HT1080 (cell line): ENCODE results near the gene ACSL1. TPM values are rescaled to one million over a fixed set of nuclear protein-coding genes. Genes with fewer than 3 reads are reported as not detected.
"Not testable (repeated sequence)": the region's sequence is repeated elsewhere in the genome, so short reads cannot be mapped to it uniquely, and the experiment has no call there.

Source experiments
- DNase-seq: peaks from one replicate; pipeline ENCODE4 v3.0.0-alpha.2; 2015; ENCODE audit warnings: low read depth
- total RNA-seq: library from RNA; depleted of rRNA; stranded (reverse); fragments of >200 nt; shearing (Covaris generic); gene quantifications from 2 replicates; pipeline ENCODE4 v1.2.3, GENCODE V29; 2014

ACSL1 gene
- total RNA-seq, 1 experiment from 2014 or later: 6.6 TPM

GRCh38 chr4:184792950-184793555 lies 32.7 kb downstream of the ACSL1 start:
- DNase-seq: peak; percentile 99

GRCh38 chr4:184792334-184792733 lies 33.4 kb downstream of the ACSL1 start:
- peak; percentile 19 for DNase-seq

DNA sequence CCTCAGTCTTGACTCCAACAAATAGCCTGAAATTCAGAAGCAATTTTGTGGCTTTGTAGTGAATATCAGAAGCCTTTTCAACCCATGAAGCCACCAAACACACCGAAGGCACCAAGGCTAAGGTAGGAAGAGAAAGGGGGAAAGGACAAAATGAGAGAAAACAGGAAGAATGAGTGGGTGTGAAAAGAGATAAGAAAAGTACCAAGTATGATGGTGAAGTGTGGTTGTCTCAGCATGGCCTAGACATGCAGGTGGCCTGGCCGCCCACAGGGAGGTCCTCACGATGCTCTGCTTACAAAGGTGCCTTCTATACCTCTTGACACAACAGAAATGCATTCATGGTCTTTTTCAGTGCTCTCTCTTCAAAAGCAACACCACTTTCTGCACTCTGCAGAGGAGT lies 34.9 kb downstream of the ACSL1 start:
- no peak for DNase-seq

- no peak for DNase-seq
Observed at GRCh38 chr4:184787766-184788503, 37.8 kb downstream of the ACSL1 start.

DNA sequence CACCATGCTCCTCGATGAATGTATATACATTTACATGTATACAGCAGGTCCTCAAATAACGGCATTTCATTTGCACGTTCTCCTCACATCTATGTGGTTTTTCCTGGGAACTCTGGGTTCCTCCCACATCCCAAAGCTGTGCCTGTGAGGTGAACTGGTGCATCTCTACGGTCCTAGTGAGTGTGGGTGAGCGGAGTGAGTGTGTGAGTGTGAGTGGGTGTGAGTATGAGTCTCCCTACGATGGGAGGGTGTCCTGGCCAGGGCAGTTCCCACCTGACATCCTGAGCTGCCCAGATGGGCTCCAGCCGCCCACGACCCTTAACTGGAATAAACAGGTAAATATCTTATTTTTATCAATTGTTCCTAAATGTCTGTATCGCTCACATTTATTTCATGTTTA lies 40.0 kb downstream of the ACSL1 start:
- no peak for DNase-seq

GRCh38 chr4:184784628-184785257 lies 41.0 kb downstream of the ACSL1 start:
- DNase-seq: no peak

GRCh38 chr4:184782731-184783373 lies 42.9 kb downstream of the ACSL1 start:
- no peak for DNase-seq

- not testable (repeated sequence) for DNase-seq
Observed at GRCh38 chr4:184779160-184779559, 46.6 kb downstream of the ACSL1 start.

DNA sequence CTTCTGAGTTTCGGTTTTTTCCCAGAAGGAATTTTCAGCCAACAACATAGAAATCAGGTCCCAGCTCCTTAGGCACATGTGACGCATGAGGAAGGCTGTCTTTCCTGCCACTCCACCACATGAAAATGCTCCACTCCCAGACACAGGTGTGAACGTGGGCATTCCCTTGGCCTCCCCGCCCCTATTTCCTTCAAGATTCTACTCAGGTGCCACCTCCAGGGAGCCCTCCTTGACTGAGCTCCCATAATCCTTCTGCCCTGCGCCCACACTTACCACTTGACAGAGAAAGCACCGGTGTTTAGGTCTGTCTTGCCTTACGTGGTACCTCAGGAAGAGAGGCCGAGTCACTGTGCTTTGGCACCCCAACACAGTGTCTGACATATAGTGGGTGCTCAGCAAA lies 47.4 kb downstream of the ACSL1 start:
- DNase-seq: no peak

GRCh38 chr4:184776821-184777220 lies 48.9 kb downstream of the ACSL1 start:
- DNase-seq: no peak

DNA sequence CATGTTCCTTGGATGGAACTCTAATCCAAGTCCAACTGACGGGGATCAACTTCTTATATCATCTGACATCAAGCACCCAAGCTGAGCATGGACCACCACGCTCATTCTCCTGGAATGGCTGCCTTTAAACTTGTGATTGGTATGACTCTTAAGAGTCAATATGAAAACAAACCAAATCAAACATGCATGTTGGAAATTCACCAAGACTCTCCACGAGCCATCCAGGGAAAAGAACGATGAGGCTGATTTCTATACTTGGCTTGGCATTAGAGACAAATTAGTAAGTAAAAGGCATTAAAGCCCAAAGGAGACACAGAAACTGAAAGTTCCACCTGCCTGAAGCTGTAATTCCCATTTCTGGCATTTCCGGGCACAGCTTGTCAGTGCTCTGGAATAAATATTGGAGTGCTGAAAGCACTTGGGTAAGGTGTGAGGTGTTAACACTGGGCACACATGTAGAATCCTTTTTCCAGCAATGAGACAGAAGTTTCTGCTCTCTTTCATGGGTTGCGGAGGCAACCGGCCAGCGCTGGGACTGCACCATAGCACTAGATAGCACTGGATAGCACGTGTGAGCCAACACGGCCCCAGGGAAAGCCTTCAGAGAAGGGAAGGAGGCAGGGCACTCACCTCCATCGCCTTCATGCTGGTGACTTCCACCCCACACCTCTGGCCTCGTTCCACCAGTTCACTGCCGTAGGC lies 49.8 kb downstream of the ACSL1 start:
- no peak for DNase-seq

- DNase-seq: no peak
Observed at GRCh38 chr4:184774152-184774551, 51.6 kb downstream of the ACSL1 start.

DNA sequence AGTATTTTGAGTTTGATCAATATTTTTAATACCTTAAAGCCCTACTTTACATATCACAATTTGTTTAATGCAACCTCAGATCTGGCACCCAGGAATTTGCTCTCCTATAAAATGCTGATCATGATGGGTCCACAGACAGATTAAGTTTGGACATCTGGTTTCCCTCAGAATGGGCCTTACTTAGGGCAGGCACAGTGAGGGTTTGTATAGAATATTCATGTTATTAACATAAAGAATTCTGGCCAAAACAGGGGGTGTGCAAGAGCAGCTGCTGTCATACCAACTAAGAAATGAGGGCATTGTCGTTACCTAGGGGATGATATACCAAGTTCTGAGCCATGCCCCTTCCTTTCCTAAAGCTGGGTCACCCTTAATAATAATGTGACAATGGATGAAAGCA lies 54.4 kb downstream of the ACSL1 start:
- no peak for DNase-seq

DNA sequence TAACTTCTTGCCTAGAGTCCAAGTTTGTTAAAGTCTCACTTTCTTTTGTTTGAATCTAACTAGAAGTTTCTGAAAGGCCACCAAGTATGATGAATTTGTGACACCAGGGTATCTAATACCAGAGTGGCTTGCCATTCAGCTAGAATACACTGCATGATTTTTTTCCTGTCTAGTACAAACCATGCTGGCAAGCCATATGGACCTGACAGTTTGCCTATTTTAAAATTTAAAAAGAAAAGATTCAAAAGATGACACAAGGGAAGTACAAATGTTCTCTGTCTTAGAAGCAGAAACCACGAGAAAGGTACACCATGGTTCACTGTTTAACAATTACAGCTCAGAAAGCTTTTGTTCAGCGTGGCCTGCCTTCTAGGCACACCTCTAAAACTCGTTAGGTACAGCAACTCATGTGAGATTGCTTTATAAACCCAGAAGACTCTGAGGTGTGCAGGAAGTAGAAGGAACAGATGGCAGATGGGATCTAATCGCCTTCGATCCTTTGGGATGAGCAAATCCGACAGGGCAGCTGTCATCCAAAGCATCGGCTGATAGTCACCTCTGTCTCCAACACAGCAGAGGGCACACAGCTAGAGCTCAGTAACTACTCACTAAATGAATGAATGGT lies 56.5 kb downstream of the ACSL1 start:
- DNase-seq: no peak

DNA sequence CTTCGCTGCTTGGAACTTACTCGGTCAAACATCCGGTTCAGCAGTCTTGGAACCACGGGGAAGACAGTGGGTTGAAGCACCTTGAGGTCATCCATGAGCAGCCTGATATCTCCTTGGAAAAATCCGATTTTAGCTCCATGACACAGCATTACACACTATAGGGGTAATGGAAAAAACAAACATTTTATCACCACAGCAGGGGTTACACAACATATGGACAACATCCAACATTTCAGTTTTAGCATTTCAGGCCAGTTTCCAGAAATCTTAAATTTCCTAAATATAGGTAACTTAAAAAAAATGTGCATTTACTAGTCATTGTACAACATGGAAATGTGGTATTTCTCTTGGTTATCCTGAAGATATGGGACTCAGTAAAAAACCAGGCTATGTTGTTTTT lies 57.5 kb downstream of the ACSL1 start:
- no peak for DNase-seq

DNA sequence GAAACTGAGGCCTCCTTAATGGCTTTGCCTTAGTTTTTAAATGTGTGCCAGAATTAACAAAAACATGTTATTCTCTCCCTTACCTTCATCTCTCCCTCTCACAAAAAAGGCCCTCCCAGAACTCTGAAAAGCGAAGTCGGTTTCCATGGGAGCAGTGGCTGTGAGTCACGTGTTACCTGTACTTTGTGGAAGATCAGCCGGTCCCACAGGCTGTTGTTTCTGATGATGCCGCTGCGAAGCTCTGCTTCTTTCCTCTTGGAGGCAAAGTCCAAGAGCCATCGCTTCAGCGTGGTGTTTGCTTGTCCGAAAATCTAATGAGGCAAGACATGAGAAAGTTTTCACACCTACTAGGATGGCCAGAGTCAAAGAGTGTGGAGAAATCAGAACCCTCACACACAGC lies 59.3 kb downstream of the ACSL1 start:
- no peak for DNase-seq

- DNase-seq: no peak
Observed at GRCh38 chr4:184765473-184766340, 60.1 kb downstream of the ACSL1 start.

- no peak for DNase-seq
Observed at GRCh38 chr4:184764601-184765000, 61.2 kb downstream of the ACSL1 start.

GRCh38 chr4:184763150-184763780 lies 62.5 kb downstream of the ACSL1 start:
- DNase-seq: no peak

DNA sequence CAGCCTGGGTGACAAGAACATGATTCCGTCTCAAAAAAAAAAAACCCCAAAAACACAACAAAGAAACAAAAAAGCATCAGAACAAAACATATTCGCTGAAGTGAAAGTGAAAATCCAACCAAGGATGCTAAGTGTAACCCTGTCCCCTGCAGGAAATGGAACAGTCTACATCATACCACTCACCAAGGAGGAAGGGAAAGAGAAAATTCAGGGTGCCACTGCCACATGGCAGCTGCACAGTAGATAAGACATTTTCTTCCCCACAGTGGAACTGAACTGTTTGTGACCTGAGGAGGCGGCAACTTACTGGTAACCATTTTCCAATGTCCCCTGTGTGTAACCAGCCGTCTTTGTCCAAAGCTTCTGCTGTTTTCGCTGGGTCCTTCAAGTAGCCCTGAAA lies 63.7 kb downstream of the ACSL1 start:
- no peak for DNase-seq
